Measurements from ENCODE around the gene ZNF316.

Gene ZNF316

GRCh38 chr7:6642239-6642839 is 5.2 kb downstream of the ZNF316 start:
- no peak for DNase-seq
- Histone ChIP-seq H3K9me3 (ENCODE audit: severe bottlenecking) (no peaks in the 10 kb centered on the region), H3K4me3 (ENCODE audit: low read depth, low read length) (no peak overlapping the region), H3K27me3 (ENCODE audit: insufficient read depth, low read depth, severe bottlenecking) (no peaks in the 10 kb centered on the region), H3K36me3 (peaks cover 85% of the 10 kb centered on the region), H3K27ac (no peak overlapping the region)
- TF ChIP-seq CTCF (IDR thresholded peaks at IDR 0.05; ENCODE audit: low read depth, low read length): no peak

- no peaks in the 10 kb centered on the region for H3K27me3 ChIP-seq (ENCODE audit: insufficient read depth, low read depth, severe bottlenecking)
- H3K4me3 ChIP-seq (ENCODE audit: low read depth, low read length): no peak overlapping the region
- TF ChIP-seq CTCF (IDR thresholded peaks at IDR 0.05; ENCODE audit: low read depth, low read length): no peak
- no peak for DNase-seq
- peaks cover 92% of the 10 kb centered on the region for H3K36me3 ChIP-seq
- H3K27ac ChIP-seq: no peak overlapping the region
- no peaks in the 10 kb centered on the region for H3K9me3 ChIP-seq (ENCODE audit: severe bottlenecking)
Observed at GRCh38 chr7:6642861-6643640, 5.9 kb downstream of the ZNF316 start.

- H3K9me3 ChIP-seq (ENCODE audit: severe bottlenecking): no peaks in the 10 kb centered on the region
- DNase-seq: no peak
- peaks cover 94% of the 10 kb centered on the region for H3K36me3 ChIP-seq
- TF ChIP-seq CTCF (IDR thresholded peaks at IDR 0.05; ENCODE audit: low read depth, low read length): no peak
- no peak overlapping the region for H3K27ac ChIP-seq
- H3K27me3 ChIP-seq (ENCODE audit: insufficient read depth, low read depth, severe bottlenecking): no peaks in the 10 kb centered on the region
- H3K4me3 ChIP-seq (ENCODE audit: low read depth, low read length): no peak overlapping the region
Observed at GRCh38 chr7:6643915-6644625, 7.0 kb downstream of the ZNF316 start.

- no peak overlapping the region for H3K27ac ChIP-seq
Observed at GRCh38 chr7:6644728-6645127, 7.6 kb downstream of the ZNF316 start.

GRCh38 chr7:6646465-6646864 is 9.3 kb downstream of the ZNF316 start:
- DNase-seq: no peak
- no peak overlapping the region for H3K4me3 ChIP-seq (ENCODE audit: low read depth, low read length)
- TF ChIP-seq CTCF (IDR thresholded peaks at IDR 0.05; ENCODE audit: low read depth, low read length): no peak
- H3K36me3 ChIP-seq: peaks cover 94% of the 10 kb centered on the region
- H3K27ac ChIP-seq: no peak overlapping the region
- H3K27me3 ChIP-seq (ENCODE audit: insufficient read depth, low read depth, severe bottlenecking): no peaks in the 10 kb centered on the region
- H3K9me3 ChIP-seq (ENCODE audit: severe bottlenecking): no peaks in the 10 kb centered on the region

More at GRCh38 chr7:6644728-6645127, 7.6 kb downstream of the ZNF316 start:
- Histone ChIP-seq H3K9me3 (ENCODE audit: severe bottlenecking) (no peaks in the 10 kb centered on the region), H3K36me3 (peaks cover 94% of the 10 kb centered on the region), H3K27me3 (ENCODE audit: insufficient read depth, low read depth, severe bottlenecking) (no peaks in the 10 kb centered on the region), H3K4me3 (ENCODE audit: low read depth, low read length) (no peak overlapping the region)
- no peak for TF ChIP-seq CTCF (IDR thresholded peaks at IDR 0.05; ENCODE audit: low read depth, low read length)
- DNase-seq: no peak

All from WERI-Rb-1 (cell line).